HEK293 (cell line): ENCODE data around the gene ACTA1.

ENCODE experiments used
- CTCF ChIA-PET: fragments of 350-600 bp; formaldehyde crosslinking; extraction: SDS; loops from one replicate; lab custom pipeline; 2021; ENCODE audit warnings: antibody characterized with exemption; lab: Yijun Ruan, JAX
- POLR2A ChIA-PET: fragments of 300-600 bp; formaldehyde crosslinking; extraction: SDS; loops from one replicate; lab custom pipeline; 2020; ENCODE audit warnings: antibody characterized with exemption, inconsistent platforms; lab: Yijun Ruan, JAX
- H3K27ac ChIP-seq: fragments of 200-500 bp; sonication (Bioruptor generic); 2 replicates; pipeline ENCODE4 v1.5.1; 2014; ENCODE audit warnings: low read depth, low read length, control low read depth, inconsistent platforms; ENCODE audit errors: extremely low read depth
- H3K36me3 ChIP-seq, 2 experiments: fragments of 200-500 bp in 1 of 2; sonication (Bioruptor generic) in 1 of 2; 1 replicate in 1 of 2; 2 replicates in 1 of 2; pipeline ENCODE4 v1.5.1; 2014 to 2017; ENCODE audit warnings: inconsistent platforms in 2 of 2, low read length in 2 of 2; ENCODE audit not compliant: control insufficient read depth in 2 of 2, insufficient read depth in 1 of 2
- H3K4me1 ChIP-seq: fragments of 200-500 bp; sonication (Bioruptor generic); 2 replicates; pipeline ENCODE4 v1.5.1; 2014; ENCODE audit warnings: mild to moderate bottlenecking, low read length, inconsistent platforms; ENCODE audit not compliant: control insufficient read depth, insufficient read depth
- H3K4me3 ChIP-seq: 2 replicates; pipeline ENCODE4 v1.5.1; 2011; ENCODE audit warnings: low read depth, mild to moderate bottlenecking, control low read depth, low read length, moderate library complexity
- H3K9me3 ChIP-seq: fragments of 200-500 bp; sonication (Bioruptor generic); 2 replicates; pipeline ENCODE4 v1.5.1; 2014; ENCODE audit warnings: low read depth, low read length, inconsistent platforms; ENCODE audit not compliant: control insufficient read depth, insufficient read depth
- BCL11B ChIP-seq: fragments of 450-650 bp; formaldehyde crosslinking; IDR thresholded peaks from 2 replicates; pipeline ENCODE4 v1.5.1; 2016; ENCODE audit warnings: low read depth, missing biosample characterization, missing genetic modification characterization
- GLIS2 ChIP-seq: fragments of 450-650 bp; formaldehyde crosslinking; IDR thresholded peaks from 2 replicates; pipeline ENCODE4 v1.5.1; 2016; ENCODE audit warnings: missing biosample characterization, missing genetic modification characterization
- PRDM1 ChIP-seq: fragments of 450-650 bp; formaldehyde crosslinking; IDR thresholded peaks from 2 replicates; pipeline ENCODE4; 2016; ENCODE audit warnings: missing biosample characterization, missing genetic modification characterization
- REPIN1 ChIP-seq: fragments of 450-650 bp; formaldehyde crosslinking; IDR thresholded peaks from 2 replicates; pipeline ENCODE4 v1.5.1; 2017; ENCODE audit warnings: missing biosample characterization, missing genetic modification characterization, low read depth
- ZFHX2 ChIP-seq: fragments of 450-650 bp; formaldehyde crosslinking; conservative IDR thresholded peaks from 2 replicates; pipeline ENCODE4 v1.5.1; 2016; ENCODE audit warnings: missing biosample characterization, missing genetic modification characterization
- ZNF10 ChIP-seq: fragments of 450-650 bp; formaldehyde crosslinking; IDR thresholded peaks from 2 replicates; pipeline ENCODE4 v1.5.1; 2017; ENCODE audit warnings: missing biosample characterization, missing genetic modification characterization
- ZNF114 ChIP-seq: fragments of 450-650 bp; formaldehyde crosslinking; IDR thresholded peaks from 2 replicates; pipeline ENCODE4 v1.5.0; 2017; ENCODE audit warnings: missing biosample characterization, missing genetic modification characterization
- ZNF155 ChIP-seq: fragments of 450-650 bp; formaldehyde crosslinking; IDR thresholded peaks from 2 replicates; pipeline ENCODE4 v1.5.1; 2016; ENCODE audit warnings: missing biosample characterization, missing genetic modification characterization
- ZNF174 ChIP-seq: fragments of 450-650 bp; formaldehyde crosslinking; IDR thresholded peaks from 2 replicates; pipeline ENCODE4 v1.5.0; 2017; ENCODE audit warnings: missing biosample characterization, mild to moderate bottlenecking, missing genetic modification characterization
- ZNF2 ChIP-seq: fragments of 450-650 bp; formaldehyde crosslinking; IDR thresholded peaks from 2 replicates; pipeline ENCODE4 v1.5.1; 2016; ENCODE audit warnings: missing biosample characterization, missing genetic modification characterization
- ZNF248 ChIP-seq: fragments of 450-650 bp; formaldehyde crosslinking; IDR thresholded peaks from 2 replicates; pipeline ENCODE4 v1.5.1; 2017; ENCODE audit warnings: missing biosample characterization, missing genetic modification characterization
- ZNF274 ChIP-seq, 2 experiments: fragments of 200-500 bp in 1 of 2; fragments of 450-650 bp in 1 of 2; sonication (Bioruptor generic) in 1 of 2; formaldehyde crosslinking in 1 of 2; IDR thresholded peaks; 2 replicates each; pipeline versions ENCODE4 v1.5.1 to v1.6.1; 2014 to 2016; ENCODE audit warnings: borderline replicate concordance in 1 of 2, inconsistent platforms in 1 of 2, low read length in 1 of 2, missing biosample characterization in 1 of 2, missing genetic modification characterization in 1 of 2
- ZNF311 ChIP-seq: fragments of 450-650 bp; formaldehyde crosslinking; IDR thresholded peaks from 2 replicates; pipeline ENCODE4 v1.5.1; 2017; ENCODE audit warnings: missing biosample characterization, missing genetic modification characterization, borderline replicate concordance
- ZNF350 ChIP-seq: fragments of 450-650 bp; formaldehyde crosslinking; IDR thresholded peaks from 2 replicates; pipeline ENCODE4 v1.5.0; 2017; ENCODE audit warnings: missing biosample characterization, mild to moderate bottlenecking, missing genetic modification characterization
- ZNF354C ChIP-seq: fragments of 450-650 bp; formaldehyde crosslinking; IDR thresholded peaks from 2 replicates; pipeline ENCODE4 v1.5.1; 2016; ENCODE audit warnings: missing biosample characterization, missing genetic modification characterization, low read depth, borderline replicate concordance
- ZNF426 ChIP-seq: fragments of 450-650 bp; formaldehyde crosslinking; IDR thresholded peaks from 2 replicates; pipeline ENCODE4 v1.5.1; 2017; ENCODE audit warnings: missing biosample characterization, missing genetic modification characterization, mild to moderate bottlenecking, inconsistent platforms, moderate library complexity
- ZNF747 ChIP-seq: fragments of 450-650 bp; formaldehyde crosslinking; IDR thresholded peaks from 2 replicates; pipeline ENCODE4 v1.5.1; 2016; ENCODE audit warnings: missing biosample characterization, missing genetic modification characterization
- ZNF830 ChIP-seq: fragments of 450-650 bp; IDR thresholded peaks from 2 replicates; pipeline ENCODE4 v1.5.0; 2018; ENCODE audit warnings: missing biosample characterization, missing genetic modification characterization, low read depth, mild to moderate bottlenecking, moderate library complexity
- ZXDB ChIP-seq: fragments of 450-650 bp; formaldehyde crosslinking; IDR thresholded peaks from 2 replicates; pipeline ENCODE4 v1.5.1; 2016; ENCODE audit warnings: missing biosample characterization, missing genetic modification characterization
- TF ChIP-seq, protein P1 (sequence below): fragments of 450-650 bp; formaldehyde crosslinking; IDR thresholded peaks from 2 replicates; pipeline ENCODE4 v1.5.1; 2016; ENCODE audit warnings: missing biosample characterization, missing genetic modification characterization
- TF ChIP-seq, protein P2 (sequence below): fragments of 450-650 bp; formaldehyde crosslinking; IDR thresholded peaks from 2 replicates; pipeline ENCODE4 v1.5.1; 2017; ENCODE audit warnings: missing biosample characterization, missing genetic modification characterization
- TF ChIP-seq, protein P3 (sequence below): fragments of 450-650 bp; formaldehyde crosslinking; IDR thresholded peaks from 2 replicates; pipeline ENCODE4 v1.5.1; 2016; ENCODE audit warnings: missing biosample characterization, missing genetic modification characterization
- TF ChIP-seq, protein P4 (sequence below): fragments of 450-650 bp; formaldehyde crosslinking; IDR thresholded peaks from 2 replicates; pipeline ENCODE4 v1.5.1; 2016; ENCODE audit warnings: missing biosample characterization, missing genetic modification characterization
- TF ChIP-seq, protein P5 (sequence below): fragments of 450-650 bp; formaldehyde crosslinking; IDR thresholded peaks from 2 replicates; pipeline ENCODE4 v1.5.1; 2016; ENCODE audit warnings: missing biosample characterization, missing genetic modification characterization

ACTA1 gene

DNA sequence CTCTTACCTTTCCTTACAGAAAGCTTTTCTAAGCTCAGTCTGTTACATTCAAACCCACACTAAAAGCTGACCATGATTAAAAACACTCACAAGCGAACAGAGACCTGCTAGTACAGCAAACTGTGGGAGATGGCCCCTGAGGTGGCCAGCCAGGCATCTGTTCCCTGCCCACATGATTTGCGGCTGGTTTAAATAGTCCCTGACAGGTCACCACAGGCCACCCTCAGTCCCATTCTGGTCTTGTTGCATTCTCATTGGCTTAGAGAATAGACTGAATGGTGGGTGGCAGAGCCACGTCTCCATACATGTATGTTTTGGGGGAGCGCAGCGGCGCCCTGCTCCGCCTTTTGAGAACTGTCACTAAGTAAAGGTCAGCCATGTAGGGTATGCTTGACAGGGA is 2.3 kb upstream of the ACTA1 start:
- Histone ChIP-seq H3K27ac (no peak overlapping the region), H3K36me3 (peaks cover 20 to 27% of the 10 kb centered on the region in 2 experiments), H3K4me3 (no peak overlapping the region), H3K9me3 (no peaks in the 10 kb centered on the region), H3K4me1 (no peaks in the 10 kb centered on the region)
- TF ChIP-seq, protein P1, sequence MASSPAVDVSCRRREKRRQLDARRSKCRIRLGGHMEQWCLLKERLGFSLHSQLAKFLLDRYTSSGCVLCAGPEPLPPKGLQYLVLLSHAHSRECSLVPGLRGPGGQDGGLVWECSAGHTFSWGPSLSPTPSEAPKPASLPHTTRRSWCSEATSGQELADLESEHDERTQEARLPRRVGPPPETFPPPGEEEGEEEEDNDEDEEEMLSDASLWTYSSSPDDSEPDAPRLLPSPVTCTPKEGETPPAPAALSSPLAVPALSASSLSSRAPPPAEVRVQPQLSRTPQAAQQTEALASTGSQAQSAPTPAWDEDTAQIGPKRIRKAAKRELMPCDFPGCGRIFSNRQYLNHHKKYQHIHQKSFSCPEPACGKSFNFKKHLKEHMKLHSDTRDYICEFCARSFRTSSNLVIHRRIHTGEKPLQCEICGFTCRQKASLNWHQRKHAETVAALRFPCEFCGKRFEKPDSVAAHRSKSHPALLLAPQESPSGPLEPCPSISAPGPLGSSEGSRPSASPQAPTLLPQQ (tag by site-specific recombination), result no peak
- no peak for TF ChIP-seq ZNF747 (tag by site-specific recombination)
- TF ChIP-seq ZNF174 (tag by site-specific recombination), result no peak
- TF ChIP-seq ZNF248, result no peak
- TF ChIP-seq, protein P2, sequence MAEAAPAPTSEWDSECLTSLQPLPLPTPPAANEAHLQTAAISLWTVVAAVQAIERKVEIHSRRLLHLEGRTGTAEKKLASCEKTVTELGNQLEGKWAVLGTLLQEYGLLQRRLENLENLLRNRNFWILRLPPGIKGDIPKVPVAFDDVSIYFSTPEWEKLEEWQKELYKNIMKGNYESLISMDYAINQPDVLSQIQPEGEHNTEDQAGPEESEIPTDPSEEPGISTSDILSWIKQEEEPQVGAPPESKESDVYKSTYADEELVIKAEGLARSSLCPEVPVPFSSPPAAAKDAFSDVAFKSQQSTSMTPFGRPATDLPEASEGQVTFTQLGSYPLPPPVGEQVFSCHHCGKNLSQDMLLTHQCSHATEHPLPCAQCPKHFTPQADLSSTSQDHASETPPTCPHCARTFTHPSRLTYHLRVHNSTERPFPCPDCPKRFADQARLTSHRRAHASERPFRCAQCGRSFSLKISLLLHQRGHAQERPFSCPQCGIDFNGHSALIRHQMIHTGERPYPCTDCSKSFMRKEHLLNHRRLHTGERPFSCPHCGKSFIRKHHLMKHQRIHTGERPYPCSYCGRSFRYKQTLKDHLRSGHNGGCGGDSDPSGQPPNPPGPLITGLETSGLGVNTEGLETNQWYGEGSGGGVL (tag by site-specific recombination), result no peak
- no peak for TF ChIP-seq ZNF2 (tag by site-specific recombination)
- TF ChIP-seq GLIS2 (tag by site-specific recombination), result no peak
- TF ChIP-seq ZNF350 (tag by site-specific recombination), result no peak
- TF ChIP-seq BCL11B (tag by site-specific recombination), result no peak
- TF ChIP-seq, protein P3, sequence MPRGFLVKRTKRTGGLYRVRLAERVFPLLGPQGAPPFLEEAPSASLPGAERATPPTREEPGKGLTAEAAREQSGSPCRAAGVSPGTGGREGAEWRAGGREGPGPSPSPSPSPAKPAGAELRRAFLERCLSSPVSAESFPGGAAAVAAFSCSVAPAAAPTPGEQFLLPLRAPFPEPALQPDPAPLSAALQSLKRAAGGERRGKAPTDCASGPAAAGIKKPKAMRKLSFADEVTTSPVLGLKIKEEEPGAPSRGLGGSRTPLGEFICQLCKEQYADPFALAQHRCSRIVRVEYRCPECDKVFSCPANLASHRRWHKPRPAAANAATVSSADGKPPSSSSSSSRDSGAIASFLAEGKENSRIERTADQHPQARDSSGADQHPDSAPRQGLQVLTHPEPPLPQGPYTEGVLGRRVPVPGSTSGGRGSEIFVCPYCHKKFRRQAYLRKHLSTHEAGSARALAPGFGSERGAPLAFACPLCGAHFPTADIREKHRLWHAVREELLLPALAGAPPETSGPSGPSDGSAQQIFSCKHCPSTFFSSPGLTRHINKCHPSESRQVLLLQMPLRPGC (tag by site-specific recombination), result no peak
- TF ChIP-seq ZNF426 (tag by site-specific recombination), result no peak
- TF ChIP-seq ZFHX2 (tag by site-specific recombination), result no peak
- no peak for TF ChIP-seq ZNF830 (tag by site-specific recombination)
- TF ChIP-seq ZNF155, result no peak
- TF ChIP-seq ZNF114 (tag by site-specific recombination), result no peak
- no peak for TF ChIP-seq REPIN1
- no peak for TF ChIP-seq PRDM1 (tag by site-specific recombination)
- CTCF ChIA-PET, result interaction anchor here (1.1 to 1.4 kb wide), 2 partner anchors 9 to 16 kb away, joined by 3 to 4 read pairs; no protein-coding TSS in a partner anchor
- POLR2A ChIA-PET, result interaction anchor here (0.6 kb wide), 1 partner anchor 62 kb away, joined by 9 read pairs; no protein-coding TSS in a partner anchor

DNA sequence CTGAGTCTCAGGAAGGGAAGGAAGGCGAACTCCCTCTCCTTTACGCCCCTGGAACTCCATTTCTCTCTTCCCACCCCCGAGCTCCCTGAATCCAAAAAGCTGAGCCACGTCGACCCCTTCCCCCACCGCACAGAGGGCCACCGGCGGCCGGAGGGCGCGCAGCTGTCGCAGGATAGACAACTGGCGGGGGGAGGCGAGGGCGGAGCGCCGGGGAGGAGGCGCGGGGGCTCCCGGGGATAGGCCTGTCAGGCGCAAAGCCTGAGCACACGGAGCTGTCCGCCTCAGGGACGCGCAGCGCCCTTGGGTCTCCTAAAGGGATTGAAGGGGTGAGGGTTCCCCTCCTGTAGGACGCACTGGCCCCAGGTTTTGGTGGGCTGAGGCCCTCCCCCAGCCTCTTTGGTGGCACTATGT is 752 bp upstream of the ACTA1 start:
- Histone ChIP-seq H3K27ac (no peak overlapping the region), H3K4me1 (no peaks in the 10 kb centered on the region), H3K36me3 (peaks cover 4 to 15% of the 10 kb centered on the region in 2 experiments), H3K9me3 (no peaks in the 10 kb centered on the region), H3K4me3 (no peak overlapping the region)
- ChIA-PET POLR2A (no interaction called here), CTCF (no interaction called here)
- TF ChIP-seq ZXDB (tag by site-specific recombination) (no peak), ZNF274 (IDR thresholded peaks at IDR 0.05; ENCODE audit: low read length) (no peak), ZNF274 (tag by site-specific recombination; IDR thresholded peaks at IDR 0.05; ENCODE audit: borderline replicate concordance) (no peak), ZNF311 (no peak), ZNF354C (tag by site-specific recombination) (no peak), ZNF10 (tag by site-specific recombination) (no peak), ZNF2 (tag by site-specific recombination) (no peak), ZNF174 (tag by site-specific recombination) (no peak)
- TF ChIP-seq, protein P1 (tag by site-specific recombination), result no peak
- TF ChIP-seq, protein P4, sequence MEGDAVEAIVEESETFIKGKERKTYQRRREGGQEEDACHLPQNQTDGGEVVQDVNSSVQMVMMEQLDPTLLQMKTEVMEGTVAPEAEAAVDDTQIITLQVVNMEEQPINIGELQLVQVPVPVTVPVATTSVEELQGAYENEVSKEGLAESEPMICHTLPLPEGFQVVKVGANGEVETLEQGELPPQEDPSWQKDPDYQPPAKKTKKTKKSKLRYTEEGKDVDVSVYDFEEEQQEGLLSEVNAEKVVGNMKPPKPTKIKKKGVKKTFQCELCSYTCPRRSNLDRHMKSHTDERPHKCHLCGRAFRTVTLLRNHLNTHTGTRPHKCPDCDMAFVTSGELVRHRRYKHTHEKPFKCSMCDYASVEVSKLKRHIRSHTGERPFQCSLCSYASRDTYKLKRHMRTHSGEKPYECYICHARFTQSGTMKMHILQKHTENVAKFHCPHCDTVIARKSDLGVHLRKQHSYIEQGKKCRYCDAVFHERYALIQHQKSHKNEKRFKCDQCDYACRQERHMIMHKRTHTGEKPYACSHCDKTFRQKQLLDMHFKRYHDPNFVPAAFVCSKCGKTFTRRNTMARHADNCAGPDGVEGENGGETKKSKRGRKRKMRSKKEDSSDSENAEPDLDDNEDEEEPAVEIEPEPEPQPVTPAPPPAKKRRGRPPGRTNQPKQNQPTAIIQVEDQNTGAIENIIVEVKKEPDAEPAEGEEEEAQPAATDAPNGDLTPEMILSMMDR (tag by site-specific recombination), result no peak
- TF ChIP-seq, protein P5, sequence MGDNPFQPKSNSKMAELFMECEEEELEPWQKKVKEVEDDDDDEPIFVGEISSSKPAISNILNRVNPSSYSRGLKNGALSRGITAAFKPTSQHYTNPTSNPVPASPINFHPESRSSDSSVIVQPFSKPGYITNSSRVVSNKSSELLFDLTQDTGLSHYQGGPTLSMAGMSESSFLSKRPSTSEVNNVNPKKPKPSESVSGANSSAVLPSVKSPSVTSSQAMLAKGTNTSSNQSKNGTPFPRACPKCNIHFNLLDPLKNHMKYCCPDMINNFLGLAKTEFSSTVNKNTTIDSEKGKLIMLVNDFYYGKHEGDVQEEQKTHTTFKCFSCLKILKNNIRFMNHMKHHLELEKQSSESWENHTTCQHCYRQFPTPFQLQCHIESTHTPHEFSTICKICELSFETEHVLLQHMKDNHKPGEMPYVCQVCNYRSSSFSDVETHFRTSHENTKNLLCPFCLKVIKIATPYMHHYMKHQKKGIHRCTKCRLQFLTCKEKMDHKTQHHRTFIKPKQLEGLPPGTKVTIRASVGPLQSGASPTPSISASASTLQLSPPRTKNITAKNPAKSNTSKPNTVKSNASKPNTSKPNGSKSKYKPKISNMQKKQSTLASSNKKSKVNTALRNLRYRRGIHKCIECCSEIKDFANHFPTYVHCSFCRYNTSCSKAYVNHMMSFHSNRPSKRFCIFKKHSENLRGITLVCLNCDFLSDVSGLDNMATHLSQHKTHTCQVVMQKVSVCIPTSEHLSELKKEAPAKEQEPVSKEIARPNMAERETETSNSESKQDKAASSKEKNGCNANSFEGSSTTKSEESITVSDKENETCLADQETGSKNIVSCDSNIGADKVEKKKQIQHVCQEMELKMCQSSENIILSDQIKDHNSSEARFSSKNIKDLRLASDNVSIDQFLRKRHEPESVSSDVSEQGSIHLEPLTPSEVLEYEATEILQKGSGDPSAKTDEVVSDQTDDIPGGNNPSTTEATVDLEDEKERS (tag by site-specific recombination), result no peak
